ENCODE measurements around the gene MEMO1. TPM values are rescaled to one million over a fixed set of nuclear protein-coding genes. Genes with fewer than 3 reads are reported as not detected.

Gene MEMO1
- total RNA-seq, 1 experiment from 2014 or later = 44.7 TPM

GRCh38 chr2:31933066-31933465 is 77.7 kb downstream of the MEMO1 start:
- Histone ChIP-seq H3K4me2 (ENCODE audit: low read length) (no peak overlapping the region), H3K36me3 (ENCODE audit: control insufficient read depth in 1 of 2, insufficient read depth in 2 of 2, low read length in 2 of 2) (no peaks in the 10 kb centered on the region), H3K9me3 (ENCODE audit: control insufficient read depth in 1 of 2, insufficient read depth in 1 of 2, low read depth in 1 of 2, low read length in 2 of 2) (no peaks in the 10 kb centered on the region), H3K9me2 (ENCODE audit: insufficient read depth) (no peaks in the 10 kb centered on the region), H3K27me3 (ENCODE audit: insufficient read depth, low read length) (no peaks in the 10 kb centered on the region), H2AFZ (ENCODE audit: low read depth, low read length, poor library complexity, severe bottlenecking) (no peak overlapping the region), H3K4me3 (replicated peaks in 1 of 2; ENCODE audit: low read depth in 1 of 2, low read length in 2 of 2) (no peak overlapping the region), H4K20me1 (ENCODE audit: insufficient read depth) (peaks cover 5% of the 10 kb centered on the region; the same call in 1 of the 2 replicates), H3K9ac (ENCODE audit: low read length) (no peak overlapping the region), H3K4me1 (ENCODE audit: control insufficient read depth in 1 of 2, insufficient read depth in 2 of 2, low read length in 2 of 2) (no peaks in the 10 kb centered on the region), H3K27ac (ENCODE audit: low read depth, low read length) (no peak overlapping the region), H3K79me2 (ENCODE audit: insufficient read depth, low read length) (peaks cover 49% of the 10 kb centered on the region)
- CTCF ChIA-PET = no interaction called here
- RAD21 ChIA-PET (ENCODE audit: low non-redundant PET in 1 of 2, low total read pairs in 2 of 2, uncharacterized antibody in 2 of 2, unreplicated experiment in 2 of 2) = interaction anchor here in 1 of 2 experiments (0.7 kb wide), 1 partner anchor 125 kb away, joined by 4 read pairs; no protein-coding TSS in a partner anchor
- intact Hi-C loops (cut with micrococcal nuclease) = no loop called here
- ATAC-seq (no peak), DNase-seq (ENCODE audit: low read depth, low spot score) (no peak)
- POLR2A ChIA-PET = no interaction called here
- TF ChIP-seq EZH2 (IDR thresholded peaks at IDR 0.05) = no peak
- TF ChIP-seq SP1 (IDR thresholded peaks at IDR 0.05; ENCODE audit: low read depth) = no peak
- TF ChIP-seq JUND (IDR thresholded peaks at IDR 0.05) = no peak
- no peak for TF ChIP-seq REST (IDR thresholded peaks at IDR 0.05; ENCODE audit: low read depth)
- no peak for TF ChIP-seq MAX (IDR thresholded peaks at IDR 0.05)
- no peak for TF ChIP-seq CTCF (IDR thresholded peaks at IDR 0.05 in 2 of 3, conservative IDR thresholded peaks at IDR 0.05 in 1 of 3; ENCODE audit: borderline replicate concordance in 1 of 3, insufficient read depth in 1 of 3, low read depth in 2 of 3, low read length in 2 of 3)
- no peak for TF ChIP-seq RAD21 (IDR thresholded peaks at IDR 0.05; ENCODE audit: low read depth)
- TF ChIP-seq FOSL1 (IDR thresholded peaks at IDR 0.05; ENCODE audit: low read depth) = no peak
- TF ChIP-seq CBX3 (IDR thresholded peaks at IDR 0.05; ENCODE audit: low read depth) = no peak
- no peak for TF ChIP-seq ATF3 (IDR thresholded peaks at IDR 0.05)
- no peak for TF ChIP-seq ZBTB33 (IDR thresholded peaks at IDR 0.05; ENCODE audit: extremely low read depth, insufficient replicate concordance, low read length)
- no peak for TF ChIP-seq CEBPB (IDR thresholded peaks at IDR 0.05; ENCODE audit: low read depth)
- no peak for TF ChIP-seq SRF (IDR thresholded peaks at IDR 0.05; ENCODE audit: low read depth)
- no peak for TF ChIP-seq POLR2A (IDR thresholded peaks at IDR 0.05; ENCODE audit: borderline replicate concordance, extremely low read depth, insufficient read depth, insufficient read length)
- TF ChIP-seq POLR2AphosphoS5 (IDR thresholded peaks at IDR 0.05; ENCODE audit: low read depth, low read length) = no peak
- TF ChIP-seq YY1 (IDR thresholded peaks at IDR 0.05; ENCODE audit: extremely low read depth, insufficient replicate concordance, low read depth, low read length) = no peak
- BruUV-seq (replicated peaks) = no TSS peak

Measured in HCT116 (cell line).